ENCODE data around the gene ANKLE2. TPM values are rescaled to one million over a fixed set of nuclear protein-coding genes. Genes with fewer than 3 reads are reported as not detected.

Gene ANKLE2
- total and polyA plus RNA-seq, 10 of the 15 experiments (the other 5 are each of a cell fraction or from before 2014, with no cell fraction given) = 4.3 to 89.4 (median 53.0) TPM

GRCh38 chr12:132775502-132776229 is 14.0 kb upstream of the ANKLE2 start:
- ChIA-PET POLR2A (no interaction called here), CTCF (no interaction called here)
- no peak for FAIRE-seq
- TF ChIP-seq ZBTB33 (IDR thresholded peaks at IDR 0.05) = no peak
- no peak for TF ChIP-seq MTA3 (IDR thresholded peaks at IDR 0.05; ENCODE audit: borderline replicate concordance, low read length)
- no peak for TF ChIP-seq NRF1 (conservative IDR thresholded peaks at IDR 0.05; ENCODE audit: low read depth, low read length)
- no peak for TF ChIP-seq ZNF24 (IDR thresholded peaks at IDR 0.05)
- TF ChIP-seq PML (IDR thresholded peaks at IDR 0.05; ENCODE audit: low read length) = no peak
- no peak for TF ChIP-seq HDAC2 (IDR thresholded peaks at IDR 0.05)
- no peak for TF ChIP-seq CHD2 (IDR thresholded peaks at IDR 0.05; ENCODE audit: borderline replicate concordance, low read depth, low read length)
- TF ChIP-seq BCLAF1 (IDR thresholded peaks at IDR 0.05) = no peak
- no peak for TF ChIP-seq BHLHE40 (IDR thresholded peaks at IDR 0.05; ENCODE audit: borderline replicate concordance in 1 of 2, low read depth in 2 of 2, low read length in 1 of 2)
- no peak for TF ChIP-seq SMC3 (IDR thresholded peaks at IDR 0.05; ENCODE audit: borderline replicate concordance, low read length)
- TF ChIP-seq STAT1 (conservative IDR thresholded peaks at IDR 0.05) = no peak
- TF ChIP-seq ZSCAN29 (IDR thresholded peaks at IDR 0.05) = no peak
- TF ChIP-seq ZZZ3 (IDR thresholded peaks at IDR 0.05; ENCODE audit: control insufficient read depth, insufficient read length, low read depth) = no peak
- no peak for TF ChIP-seq CTCF (IDR thresholded peaks at IDR 0.05 in 2 of 3, conservative IDR thresholded peaks at IDR 0.05 in 1 of 3; ENCODE audit: control insufficient read depth in 2 of 3, extremely low read depth in 1 of 3, insufficient read depth in 1 of 3, low read depth in 3 of 3, low read length in 3 of 3)
- TF ChIP-seq CHD1 (IDR thresholded peaks at IDR 0.05; ENCODE audit: low read depth, low read length) = no peak

More at GRCh38 chr12:132775502-132776229, 14.0 kb upstream of the ANKLE2 start:
- intact Hi-C loops (cut with micrococcal nuclease; ENCODE audit: unreplicated experiment) (no loop called here), in situ Hi-C loops (cut with MboI) (no loop called here)
- no peaks in the 10 kb centered on the region for H4K20me1 ChIP-seq (ENCODE audit: control insufficient read depth, insufficient read depth)
- no peak overlapping the region for H3K4me2 ChIP-seq (ENCODE audit: control insufficient read depth, insufficient read depth)
- WGBS (ENCODE audit: insufficient coverage, insufficient replicate concordance, low lambda C conversion rate, missing lambda C conversion rate) = 95% methylated on average over 23 of the region's 24 CpGs
- no peak overlapping the region for H3K4me3 ChIP-seq
- DNase-seq (ENCODE audit: low read depth, low spot score) (no peak), ATAC-seq (no peak)
- no peaks in the 10 kb centered on the region for H3K9me3 ChIP-seq (replicated peaks; ENCODE audit: control insufficient read depth, insufficient read depth, low read length)
- peaks cover 6% of the 10 kb centered on the region for H3K79me2 ChIP-seq (ENCODE audit: control insufficient read depth, insufficient read depth, low read length)
- SMC1A ChIA-PET (ENCODE audit: uncharacterized antibody, unreplicated experiment) = no interaction called here
- no peak overlapping the region for H2AFZ ChIP-seq (ENCODE audit: control insufficient read depth, low read depth, low read length)
- H3K36me3 ChIP-seq (ENCODE audit: control insufficient read depth in 2 of 2, insufficient read depth in 2 of 2, low read length in 1 of 2) = peaks cover 20 to 23% of the 10 kb centered on the region in 2 experiments; a peak in 3 of 4 replicates
- RAD21 ChIA-PET (ENCODE audit: unreplicated experiment) = no interaction called here
- H3K27ac ChIP-seq (ENCODE audit: control insufficient read depth, insufficient read depth) = no peak overlapping the region
- BruUV-seq (replicated peaks) = no TSS peak
- H3K4me1 ChIP-seq (ENCODE audit: control insufficient read depth, insufficient read depth, low read length) = peaks cover 24% of the 10 kb centered on the region
- no peak overlapping the region for H3K9ac ChIP-seq (ENCODE audit: control insufficient read depth, insufficient read depth, low read length)
- H3K27me3 ChIP-seq (replicated peaks in 1 of 2; ENCODE audit: control insufficient read depth in 2 of 2, insufficient read depth in 2 of 2, low read length in 1 of 2) = no peaks in the 10 kb centered on the region
